ENCODE measurements around the gene CDH16. TPM values are rescaled to one million over a fixed set of nuclear protein-coding genes. Genes with fewer than 3 reads are reported as not detected.

Gene CDH16
- total RNA-seq, 1 experiment from 2014 or later: not detected

DNA sequence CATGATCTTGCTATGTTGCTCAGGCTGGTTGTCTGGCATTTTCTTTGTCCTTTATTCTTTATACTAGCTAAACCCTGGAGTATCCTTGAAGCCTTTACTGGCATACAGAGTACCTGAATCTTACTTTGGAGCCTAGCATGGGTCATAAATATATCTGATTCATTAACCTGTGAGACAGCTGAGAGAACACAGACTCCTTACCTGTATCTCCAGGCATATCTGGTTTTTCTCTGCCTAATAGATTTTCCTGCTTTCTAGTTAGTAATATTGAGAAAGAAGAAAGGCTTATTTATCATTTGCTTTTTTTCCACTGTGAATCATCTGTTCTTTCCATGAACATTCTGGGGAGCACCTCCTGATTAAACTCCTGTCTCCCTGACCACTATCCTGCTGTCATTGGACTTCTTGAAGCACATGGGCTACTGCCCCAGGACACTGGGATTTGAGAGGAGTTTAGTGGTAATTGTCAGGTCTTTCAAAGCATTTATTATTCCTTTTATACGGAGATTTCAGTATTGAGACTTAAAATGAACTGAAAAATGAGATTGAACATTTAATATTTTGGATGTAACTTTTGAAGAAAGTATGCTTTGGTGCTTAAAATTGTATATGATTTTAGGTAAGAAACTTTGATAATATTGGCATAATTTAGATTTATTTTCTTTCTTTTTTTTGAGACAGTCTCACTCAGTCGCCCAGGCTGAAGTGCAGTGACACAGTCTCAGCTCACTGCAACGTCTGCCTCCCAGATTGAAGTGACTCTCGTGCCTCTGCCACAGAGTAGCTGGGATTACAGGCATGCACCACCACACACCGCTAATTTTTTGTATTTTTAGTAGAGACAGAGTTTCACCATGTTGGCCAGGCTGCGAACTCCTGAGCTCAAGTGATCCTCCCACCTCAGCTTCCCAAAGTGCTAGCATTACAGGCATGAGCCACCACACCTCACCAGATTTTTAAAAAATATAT is 29.8 kb downstream of the CDH16 start:
- POLR2A ChIA-PET (ENCODE audit: low non-redundant PET): no interaction called here
- H3K27ac ChIP-seq (ENCODE audit: low read depth, low read length, poor library complexity, severe bottlenecking): peak overlapping the region; percentile 30
- no TSS peak for BruUV-seq (replicated peaks)
- H3K9me3 ChIP-seq (ENCODE audit: low read depth, low read length, poor library complexity, severe bottlenecking): no peaks in the 10 kb centered on the region
- no peaks in the 10 kb centered on the region for H3K27me3 ChIP-seq (replicated peaks; ENCODE audit: insufficient read depth, low read depth, low read length, poor library complexity)
- no peak for TF ChIP-seq EZH2 (IDR thresholded peaks at IDR 0.05; ENCODE audit: borderline replicate concordance, low read depth, low read length, poor library complexity, severe bottlenecking)
- TF ChIP-seq, protein P1, sequence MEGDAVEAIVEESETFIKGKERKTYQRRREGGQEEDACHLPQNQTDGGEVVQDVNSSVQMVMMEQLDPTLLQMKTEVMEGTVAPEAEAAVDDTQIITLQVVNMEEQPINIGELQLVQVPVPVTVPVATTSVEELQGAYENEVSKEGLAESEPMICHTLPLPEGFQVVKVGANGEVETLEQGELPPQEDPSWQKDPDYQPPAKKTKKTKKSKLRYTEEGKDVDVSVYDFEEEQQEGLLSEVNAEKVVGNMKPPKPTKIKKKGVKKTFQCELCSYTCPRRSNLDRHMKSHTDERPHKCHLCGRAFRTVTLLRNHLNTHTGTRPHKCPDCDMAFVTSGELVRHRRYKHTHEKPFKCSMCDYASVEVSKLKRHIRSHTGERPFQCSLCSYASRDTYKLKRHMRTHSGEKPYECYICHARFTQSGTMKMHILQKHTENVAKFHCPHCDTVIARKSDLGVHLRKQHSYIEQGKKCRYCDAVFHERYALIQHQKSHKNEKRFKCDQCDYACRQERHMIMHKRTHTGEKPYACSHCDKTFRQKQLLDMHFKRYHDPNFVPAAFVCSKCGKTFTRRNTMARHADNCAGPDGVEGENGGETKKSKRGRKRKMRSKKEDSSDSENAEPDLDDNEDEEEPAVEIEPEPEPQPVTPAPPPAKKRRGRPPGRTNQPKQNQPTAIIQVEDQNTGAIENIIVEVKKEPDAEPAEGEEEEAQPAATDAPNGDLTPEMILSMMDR (conservative IDR thresholded peaks at IDR 0.05; ENCODE audit: low read depth, low read length): no peak
- H3K4me3 ChIP-seq (ENCODE audit: low read depth, low read length, poor library complexity, severe bottlenecking): no peak overlapping the region
- intact Hi-C loops (cut with micrococcal nuclease; ENCODE audit: unreplicated experiment): no loop called here
- CTCF ChIA-PET: no interaction called here
- peaks cover 42% of the 10 kb centered on the region for H3K36me3 ChIP-seq (ENCODE audit: insufficient read depth, low read length, poor library complexity, severe bottlenecking)
- DNase-seq (ENCODE audit: low spot score): no peak
- peaks cover 9% of the 10 kb centered on the region for H3K4me1 ChIP-seq (ENCODE audit: insufficient read depth, low read length, poor library complexity, severe bottlenecking)

DNA sequence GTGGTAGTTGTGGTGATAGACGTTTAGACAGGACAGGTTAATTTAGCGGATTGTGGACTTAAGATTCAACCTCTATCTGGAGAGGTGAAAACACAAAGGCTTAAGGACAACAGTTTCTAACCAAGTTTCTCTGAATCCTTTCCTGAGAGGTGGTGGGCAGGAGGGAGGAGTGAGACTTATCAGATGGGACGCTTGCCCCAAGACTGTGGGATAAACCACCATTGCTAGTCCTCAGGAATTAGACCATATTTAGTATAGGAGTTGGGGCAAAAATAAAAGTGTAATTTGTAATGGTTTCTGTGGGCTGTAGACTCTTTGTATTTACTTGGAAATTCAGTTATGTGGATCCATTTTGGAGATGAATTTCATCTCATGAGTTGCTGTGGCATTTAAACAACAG is 31.8 kb downstream of the CDH16 start:
- no TSS peak for BruUV-seq (replicated peaks)
- Histone ChIP-seq H3K27ac (ENCODE audit: low read depth, low read length, poor library complexity, severe bottlenecking) (peak overlapping the region; percentile 49), H3K4me1 (ENCODE audit: insufficient read depth, low read length, poor library complexity, severe bottlenecking) (peaks cover 12% of the 10 kb centered on the region), H3K36me3 (ENCODE audit: insufficient read depth, low read length, poor library complexity, severe bottlenecking) (peaks cover 47% of the 10 kb centered on the region), H3K4me3 (ENCODE audit: low read depth, low read length, poor library complexity, severe bottlenecking) (no peak overlapping the region), H3K27me3 (replicated peaks; ENCODE audit: insufficient read depth, low read depth, low read length, poor library complexity) (no peaks in the 10 kb centered on the region), H3K9me3 (ENCODE audit: low read depth, low read length, poor library complexity, severe bottlenecking) (no peaks in the 10 kb centered on the region)
- POLR2A ChIA-PET (ENCODE audit: low non-redundant PET): no interaction called here
- DNase-seq (ENCODE audit: low spot score): no peak
- CTCF ChIA-PET: no interaction called here
- intact Hi-C loops (cut with micrococcal nuclease; ENCODE audit: unreplicated experiment): no loop called here
- TF ChIP-seq EZH2 (IDR thresholded peaks at IDR 0.05; ENCODE audit: borderline replicate concordance, low read depth, low read length, poor library complexity, severe bottlenecking): no peak
- TF ChIP-seq, protein P1 (conservative IDR thresholded peaks at IDR 0.05; ENCODE audit: low read depth, low read length): no peak

DNA sequence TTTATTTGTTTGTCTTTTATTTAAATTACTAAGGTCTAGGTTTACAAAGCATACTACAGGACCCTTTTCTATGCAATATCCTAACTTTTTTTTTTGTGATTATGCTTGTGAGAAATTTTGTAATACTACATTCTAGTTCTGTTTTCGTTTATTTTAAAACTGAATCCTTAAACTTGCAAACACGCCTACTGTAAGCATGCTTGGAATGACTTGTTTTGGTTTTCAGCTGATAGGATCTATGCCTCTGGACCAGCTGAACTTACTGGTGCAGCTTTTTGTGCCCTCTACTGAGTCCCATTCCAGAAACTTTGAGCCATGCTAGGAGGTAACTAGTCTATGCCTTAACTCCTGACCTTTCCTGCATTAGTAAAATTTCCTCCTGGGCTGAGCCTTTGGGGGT is 32.4 kb downstream of the CDH16 start:
- POLR2A ChIA-PET (ENCODE audit: low non-redundant PET): no interaction called here

More for the DNA sequence above, 32.4 kb downstream of the CDH16 start:
- Histone ChIP-seq H3K4me1 (ENCODE audit: insufficient read depth, low read length, poor library complexity, severe bottlenecking) (peaks cover 12% of the 10 kb centered on the region), H3K9me3 (ENCODE audit: low read depth, low read length, poor library complexity, severe bottlenecking) (no peaks in the 10 kb centered on the region), H3K36me3 (ENCODE audit: insufficient read depth, low read length, poor library complexity, severe bottlenecking) (peaks cover 47% of the 10 kb centered on the region), H3K27me3 (replicated peaks; ENCODE audit: insufficient read depth, low read depth, low read length, poor library complexity) (no peaks in the 10 kb centered on the region), H3K27ac (ENCODE audit: low read depth, low read length, poor library complexity, severe bottlenecking) (peak overlapping the region; percentile 49), H3K4me3 (ENCODE audit: low read depth, low read length, poor library complexity, severe bottlenecking) (no peak overlapping the region)
- intact Hi-C loops (cut with micrococcal nuclease; ENCODE audit: unreplicated experiment): no loop called here
- BruUV-seq (replicated peaks): no TSS peak
- no peak for DNase-seq (ENCODE audit: low spot score)
- no peak for TF ChIP-seq EZH2 (IDR thresholded peaks at IDR 0.05; ENCODE audit: borderline replicate concordance, low read depth, low read length, poor library complexity, severe bottlenecking)
- TF ChIP-seq, protein P1 (conservative IDR thresholded peaks at IDR 0.05; ENCODE audit: low read depth, low read length): no peak
- CTCF ChIA-PET: no interaction called here

Measured in A673 (cell line).